GM23248 (cell line): ENCODE measurements around the gene IFT20. TPM values are rescaled to one million over a fixed set of nuclear protein-coding genes. Genes with fewer than 3 reads are reported as not detected.
A peak's percentile ranks its signal among the peaks of the same experiment; 100 is the strongest.

Experiments
- DNase-seq: peaks from one replicate; pipeline ENCODE4 v3.0.0-alpha.2; 2015
- H2AFZ ChIP-seq: fragments of 200-600 bp; sonication (generic); 2 replicates; pipeline ENCODE4 v1.6.1; 2016; ENCODE audit warnings: antibody characterized with exemption
- H3F3A ChIP-seq: fragments of 200-600 bp; sonication (generic); 2 replicates; pipeline ENCODE4 v1.6.1; 2016; ENCODE audit warnings: mild to moderate bottlenecking, antibody characterized with exemption, mixed run types; ENCODE audit not compliant: insufficient read depth
- H3K27ac ChIP-seq: fragments of 200-600 bp; sonication (generic); 2 replicates; pipeline ENCODE4 v1.5.1; 2016; ENCODE audit warnings: mild to moderate bottlenecking
- H3K27me3 ChIP-seq: fragments of 200-600 bp; sonication (generic); replicated peaks from 2 replicates; pipeline ENCODE4 v1.6.1; 2016; ENCODE audit warnings: mild to moderate bottlenecking; ENCODE audit not compliant: insufficient read depth
- H3K36me3 ChIP-seq: fragments of 200-600 bp; sonication (generic); 2 replicates; pipeline ENCODE4 v1.6.1; 2016; ENCODE audit warnings: low read depth, mild to moderate bottlenecking
- H3K4me1 ChIP-seq: fragments of 200-600 bp; sonication (generic); 2 replicates; pipeline ENCODE4 v1.6.1; 2016; ENCODE audit warnings: mild to moderate bottlenecking; ENCODE audit not compliant: insufficient read depth
- H3K4me2 ChIP-seq: fragments of 200-600 bp; sonication (generic); one replicate; pipeline ENCODE4 v1.6.1; 2016; ENCODE audit warnings: mild to moderate bottlenecking; ENCODE audit not compliant: unreplicated experiment
- H3K4me3 ChIP-seq: fragments of 200-600 bp; sonication (generic); 2 replicates; pipeline ENCODE4 v1.5.1; 2016; ENCODE audit warnings: mild to moderate bottlenecking
- H3K79me2 ChIP-seq: fragments of 200-600 bp; sonication (generic); 2 replicates; pipeline ENCODE4 v1.6.1; 2016; ENCODE audit warnings: mild to moderate bottlenecking; ENCODE audit not compliant: insufficient read depth
- H3K9ac ChIP-seq: fragments of 200-600 bp; sonication (generic); 2 replicates; pipeline ENCODE4 v1.6.1; 2016; ENCODE audit warnings: mild to moderate bottlenecking
- H3K9me2 ChIP-seq: fragments of 200-600 bp; sonication (generic); 2 replicates; pipeline ENCODE4 v1.6.1; 2016; ENCODE audit warnings: mixed run types, mild to moderate bottlenecking, moderate library complexity; ENCODE audit not compliant: insufficient read depth
- H3K9me3 ChIP-seq: fragments of 200-600 bp; sonication (generic); one replicate; pipeline ENCODE4 v1.6.1; 2017; ENCODE audit warnings: low read depth
- H4K20me1 ChIP-seq: fragments of 200-600 bp; sonication (generic); 2 replicates; pipeline ENCODE4 v1.6.0; 2016; ENCODE audit not compliant: insufficient read depth
- EZH2 ChIP-seq: fragments of 200-600 bp; sonication (generic); IDR thresholded peaks from 2 replicates; pipeline ENCODE4 v1.6.1; 2018; ENCODE audit warnings: antibody characterized with exemption, mild to moderate bottlenecking; ENCODE audit not compliant: insufficient read depth, poor library complexity, severe bottlenecking
- EZH2phosphoT487 ChIP-seq: fragments of 200-600 bp; sonication (generic); IDR thresholded peaks from 2 replicates; pipeline ENCODE4 v1.6.1; 2018; ENCODE audit warnings: antibody characterized with exemption, moderate library complexity, mild to moderate bottlenecking, low read depth; ENCODE audit not compliant: insufficient read depth
- WGBS, 2 experiments: methylation state at CpG; one replicate each; pipeline ENCODE4 v1.1.6; 2015 to 2017; ENCODE audit warnings: low lambda C conversion rate in 2 of 2, low coverage in 1 of 2; ENCODE audit errors: missing lambda C conversion rate in 2 of 2; 5-methylcytosine and 5-hydroxymethylcytosine counted together
- in situ Hi-C: fragments of 300-500 bp; cut with MboI; formaldehyde crosslinking; loops from 2 replicates; pipeline ENCODE4 v1.15.0; 2020
- polyA plus RNA-seq: library from polyadenylated mRNA; unstranded; fragments of >200 nt; fragmentation: Nextera tagmentation; extraction: Ambion mirVana; gene quantifications from 2 replicates; pipeline ENCODE4 v1.2.1, GENCODE V29; 2016
- total RNA-seq: library from RNA; depleted of rRNA; stranded (reverse); fragments of >200 nt; shearing (Covaris generic); gene quantifications from 2 replicates; pipeline ENCODE4 v1.2.3, GENCODE V29; 2014

Gene IFT20
- total and polyA plus RNA-seq, 2 experiments from 2014 or later: 80.5 to 111 TPM

DNA sequence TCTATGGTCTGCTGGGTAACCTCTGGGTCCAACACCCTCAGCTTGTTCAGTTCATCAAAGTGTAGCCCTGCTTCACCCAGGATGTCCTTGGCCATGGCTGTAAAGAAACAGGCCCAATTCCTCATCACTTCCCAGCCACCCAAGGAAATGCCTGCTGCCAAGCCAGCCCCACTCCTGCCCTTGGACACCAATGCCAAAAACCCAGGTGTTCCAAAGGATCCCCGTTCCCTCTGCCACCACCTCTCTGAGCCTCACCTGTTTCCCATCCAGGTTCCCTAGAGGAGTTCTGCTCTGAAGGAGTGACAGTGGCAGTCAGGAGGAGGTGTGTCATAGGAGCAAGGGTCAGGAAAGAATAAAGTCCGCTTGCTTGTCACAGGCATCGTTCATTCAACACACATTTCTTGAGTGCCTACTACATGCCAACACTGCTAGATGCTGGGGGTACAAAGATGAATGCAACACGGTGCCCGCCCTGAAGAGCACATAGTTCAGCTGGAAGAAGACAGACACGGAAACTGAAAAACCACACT, 3.3 kb downstream of the IFT20 start:
- no peak for DNase-seq
- Histone ChIP-seq H3K9me2 (no peaks in the 10 kb centered on the region), H4K20me1 (no peaks in the 10 kb centered on the region), H3F3A (peaks cover 23% of the 10 kb centered on the region), H2AFZ (no peak overlapping the region), H3K9ac (no peak overlapping the region), H3K9me3 (no peaks in the 10 kb centered on the region), H3K4me3 (no peak overlapping the region), H3K36me3 (peaks cover 11% of the 10 kb centered on the region; the same call in 1 of the 2 replicates), H3K79me2 (peaks cover 69% of the 10 kb centered on the region), H3K4me1 (peaks cover 26% of the 10 kb centered on the region), H3K4me2 (no peak overlapping the region), H3K27ac (no peak overlapping the region), H3K27me3 (no peaks in the 10 kb centered on the region)
- TF ChIP-seq EZH2phosphoT487: no peak
- no peak for TF ChIP-seq EZH2
- in situ Hi-C loops: loop anchor here (5.0 kb wide), 1 partner anchor 85 kb away; no protein-coding TSS in a partner anchor
- 76 to 81% methylated on average over 6 of the region's 6 CpGs for whole genome bisulfite sequencing, 2 experiments

- 95 to 98% methylated on average over 5 of the region's 5 CpGs for WGBS, 2 experiments
- Histone ChIP-seq H4K20me1 (no peaks in the 10 kb centered on the region), H3K27ac (no peak overlapping the region), H3K4me3 (no peak overlapping the region), H3K9me2 (no peaks in the 10 kb centered on the region), H3F3A (peaks cover 23% of the 10 kb centered on the region), H2AFZ (no peak overlapping the region), H3K79me2 (peaks cover 57% of the 10 kb centered on the region), H3K4me2 (no peak overlapping the region), H3K9me3 (no peaks in the 10 kb centered on the region), H3K27me3 (no peaks in the 10 kb centered on the region), H3K4me1 (peaks cover 20% of the 10 kb centered on the region), H3K9ac (no peak overlapping the region), H3K36me3 (peaks cover 11% of the 10 kb centered on the region; the same call in 1 of the 2 replicates)
- no peak for DNase-seq
- TF ChIP-seq EZH2phosphoT487 (no peak), EZH2 (no peak)
- in situ Hi-C loops: loop anchor here (5.0 kb wide), 1 partner anchor 83 kb away; no protein-coding TSS in a partner anchor
Observed at GRCh38 chr17:28330671-28331070, 4.6 kb downstream of the IFT20 start.

DNA sequence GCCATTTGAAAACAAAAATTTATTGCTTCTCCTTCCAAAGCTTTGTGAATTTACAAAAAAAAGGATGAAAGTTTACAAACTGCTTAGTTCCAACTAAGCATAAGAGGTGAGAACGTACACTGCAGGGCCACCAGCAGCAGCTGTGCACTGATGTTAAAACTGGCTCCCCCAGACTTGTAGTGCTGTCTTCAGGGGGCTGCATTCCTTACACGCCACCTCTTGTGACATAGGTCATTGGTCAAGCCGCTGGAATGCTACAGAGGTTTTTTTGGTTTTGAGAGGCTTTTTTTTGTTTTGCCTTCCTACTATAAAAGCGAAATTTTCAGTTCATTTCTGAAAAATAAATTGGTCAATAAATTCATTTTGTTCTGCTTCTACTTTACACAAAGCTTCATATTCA, 6.9 kb downstream of the IFT20 start:
- H3K9me2 ChIP-seq: no peaks in the 10 kb centered on the region
- no peaks in the 10 kb centered on the region for H3K9me3 ChIP-seq
- H3K79me2 ChIP-seq: peaks cover 38% of the 10 kb centered on the region
- H3F3A ChIP-seq: peaks cover 14% of the 10 kb centered on the region; the same call in 1 of the 2 replicates
- peaks cover 8% of the 10 kb centered on the region for H3K4me1 ChIP-seq
- H3K27ac ChIP-seq: no peak overlapping the region
- no peak for DNase-seq
- 74 to 76% methylated on average over 4 of the region's 4 CpGs for WGBS, 2 experiments
- no peaks in the 10 kb centered on the region for H4K20me1 ChIP-seq
- H3K36me3 ChIP-seq: peaks cover 11% of the 10 kb centered on the region; the same call in 1 of the 2 replicates
- H2AFZ ChIP-seq: no peak overlapping the region
- TF ChIP-seq EZH2phosphoT487 (no peak), EZH2 (no peak)
- no peak overlapping the region for H3K4me3 ChIP-seq
- H3K9ac ChIP-seq: no peak overlapping the region
- in situ Hi-C loops: no loop called here
- no peak overlapping the region for H3K4me2 ChIP-seq
- no peaks in the 10 kb centered on the region for H3K27me3 ChIP-seq

DNA sequence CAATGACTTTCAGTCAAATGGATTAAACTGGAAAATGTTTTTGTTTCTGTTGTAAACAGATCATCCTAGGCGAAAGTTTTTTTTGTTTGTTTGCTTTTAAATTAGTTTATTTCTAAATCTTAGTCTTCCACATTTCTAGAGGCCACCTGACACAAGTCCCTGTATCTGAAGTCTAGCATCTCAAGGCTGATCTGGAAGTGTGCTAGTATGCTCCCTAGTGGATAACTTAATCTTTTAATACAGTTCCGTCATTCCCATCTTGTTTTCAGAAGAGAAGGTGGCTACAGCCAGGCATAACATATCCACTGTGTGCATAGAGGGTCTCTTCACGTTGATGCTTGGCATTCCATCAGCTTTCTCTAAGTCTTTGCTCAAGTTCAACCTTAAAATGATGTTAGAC, 7.6 kb downstream of the IFT20 start:
- Histone ChIP-seq H3K36me3 (peaks cover 11% of the 10 kb centered on the region; the same call in 1 of the 2 replicates), H3K27me3 (no peaks in the 10 kb centered on the region), H3K9me2 (no peaks in the 10 kb centered on the region), H3K27ac (no peak overlapping the region), H3F3A (peaks cover 14% of the 10 kb centered on the region; the same call in 1 of the 2 replicates), H3K79me2 (peaks cover 32% of the 10 kb centered on the region), H3K9ac (no peak overlapping the region), H3K9me3 (no peaks in the 10 kb centered on the region), H3K4me2 (no peak overlapping the region), H4K20me1 (no peaks in the 10 kb centered on the region), H2AFZ (no peak overlapping the region), H3K4me1 (0 out of 2 replicates have a peak, but pooled peaks cover 4% of the 10 kb centered on the region), H3K4me3 (no peak overlapping the region)
- TF ChIP-seq EZH2 (no peak), EZH2phosphoT487 (no peak)
- in situ Hi-C loops: no loop called here
- peak; percentile 34 for DNase-seq
- WGBS, 2 experiments: 67 to 75% methylated on average over 3 of the region's 3 CpGs
